Mesendoderm (in vitro differentiated cells): Measurements from ENCODE around the gene PPP1R2B.
"Not testable (repeated sequence)": the region's sequence is repeated elsewhere in the genome, so short reads cannot be mapped to it uniquely, and the experiment has no call there.

Experiments
- DNase-seq: peaks from one replicate; pipeline ENCODE4 v3.0.0; 2013
- H2AK5ac ChIP-seq: 2 replicates; pipeline ENCODE4 v1.6.1; 2013; ENCODE audit warnings: low read length, inconsistent platforms
- H2BK120ac ChIP-seq: 2 replicates; pipeline ENCODE4 v1.6.1; 2013; ENCODE audit warnings: low read depth, mild to moderate bottlenecking, low read length, moderate library complexity, mixed read lengths
- H2BK15ac ChIP-seq: replicated peaks from 2 replicates; pipeline ENCODE4 v1.6.1; 2013; ENCODE audit warnings: low read depth, mild to moderate bottlenecking, moderate library complexity
- H2BK5ac ChIP-seq: 2 replicates; pipeline ENCODE4 v1.6.1; 2013; ENCODE audit warnings: low read length, inconsistent platforms
- H3K18ac ChIP-seq: 2 replicates; pipeline ENCODE4 v1.6.1; 2013; ENCODE audit warnings: mild to moderate bottlenecking, low read length, mixed read lengths
- H3K23ac ChIP-seq: one replicate; pipeline ENCODE4 v1.6.1; 2013; ENCODE audit warnings: low read length
- H3K27ac ChIP-seq: 2 replicates; pipeline ENCODE4 v1.5.1; 2013; ENCODE audit warnings: low read depth, mild to moderate bottlenecking, inconsistent platforms, low read length, moderate library complexity
- H3K27me3 ChIP-seq: 2 replicates; pipeline ENCODE4 v1.6.1; 2013; ENCODE audit warnings: low read length, control low read depth, mild to moderate bottlenecking, inconsistent platforms; ENCODE audit not compliant: insufficient read depth, poor library complexity
- H3K36me3 ChIP-seq: 2 replicates; pipeline ENCODE4 v1.6.1; 2013; ENCODE audit warnings: low read length, inconsistent platforms; ENCODE audit not compliant: control insufficient read depth, insufficient read depth
- H3K4ac ChIP-seq: one replicate; pipeline ENCODE4 v1.6.1; 2013; ENCODE audit warnings: low read depth, mild to moderate bottlenecking, low read length, moderate library complexity
- H3K4me1 ChIP-seq: 2 replicates; pipeline ENCODE4 v1.6.1; 2013; ENCODE audit warnings: low read depth, low read length, inconsistent platforms; ENCODE audit not compliant: control insufficient read depth
- H3K4me2 ChIP-seq: 2 replicates; pipeline ENCODE4 v1.6.1; 2013; ENCODE audit warnings: low read length
- H3K4me3 ChIP-seq: 2 replicates; pipeline ENCODE4 v1.5.1; 2013; ENCODE audit warnings: mild to moderate bottlenecking, low read length
- H3K56ac ChIP-seq: one replicate; pipeline ENCODE4 v1.6.1; 2013; ENCODE audit warnings: low read length
- H3K79me1 ChIP-seq: 2 replicates; pipeline ENCODE4 v1.6.1; 2013; ENCODE audit warnings: low read length, inconsistent platforms
- H3K79me2 ChIP-seq: 2 replicates; pipeline ENCODE4 v1.6.1; 2013; ENCODE audit warnings: mild to moderate bottlenecking, low read length; ENCODE audit not compliant: control insufficient read depth, insufficient read depth
- H3K9ac ChIP-seq: 2 replicates; pipeline ENCODE4 v1.6.1; 2013; ENCODE audit warnings: low read length, inconsistent platforms
- H4K5ac ChIP-seq: one replicate; pipeline ENCODE4 v1.6.1; 2013; ENCODE audit warnings: low read length
- H4K8ac ChIP-seq: one replicate; pipeline ENCODE4 v1.6.1; 2013; ENCODE audit warnings: low read depth, mild to moderate bottlenecking, control low read depth, low read length, moderate library complexity
- WGBS: extraction: QIAGEN DNeasy Blood & Tissue Kit; methylation state at CpG from one replicate; pipeline ENCODE4 v1.1.7; 2013; ENCODE audit warnings: low lambda C conversion rate, missing lambda C conversion rate; ENCODE audit not compliant: insufficient coverage; ENCODE audit errors: extremely low coverage; 5-methylcytosine and 5-hydroxymethylcytosine counted together

Gene PPP1R2B

DNA sequence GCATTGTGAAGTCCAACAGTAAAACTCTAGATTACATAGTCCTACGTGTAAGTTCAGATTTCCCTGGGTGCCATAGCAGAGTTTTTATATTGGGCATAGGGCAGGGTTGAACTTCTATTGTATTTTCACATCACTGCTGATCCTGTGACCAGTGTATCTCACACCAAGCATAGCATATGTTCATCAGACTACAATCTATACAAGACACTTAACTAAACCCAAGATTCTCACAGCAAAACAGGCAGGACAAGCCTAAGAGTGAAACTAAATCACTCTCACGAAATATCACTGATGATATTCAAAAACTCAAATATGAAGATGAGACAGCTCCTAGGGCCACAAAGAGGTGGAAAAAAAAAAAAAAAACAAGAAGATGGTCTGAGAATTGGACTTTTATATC is 3.2 kb upstream of the PPP1R2B start:
- H3K36me3 ChIP-seq = no peaks in the 10 kb centered on the region
- H4K8ac ChIP-seq = no peak overlapping the region
- no peak overlapping the region for H3K9ac ChIP-seq
- no peak overlapping the region for H3K4me2 ChIP-seq
- DNase-seq = no peak
- no peak overlapping the region for H3K18ac ChIP-seq
- H4K5ac ChIP-seq = no peak overlapping the region
- no peak overlapping the region for H3K56ac ChIP-seq
- WGBS = no CpG with 5 or more reads among the region's 2 CpGs
- no peaks in the 10 kb centered on the region for H3K79me2 ChIP-seq
- no peaks in the 10 kb centered on the region for H3K79me1 ChIP-seq
- no peak overlapping the region for H3K4ac ChIP-seq
- H2BK120ac ChIP-seq = no peak overlapping the region
- H3K27ac ChIP-seq = no peak overlapping the region
- H2AK5ac ChIP-seq = no peak overlapping the region
- H3K27me3 ChIP-seq = no peaks in the 10 kb centered on the region
- H2BK5ac ChIP-seq = no peak overlapping the region
- H2BK15ac ChIP-seq = no peak overlapping the region
- no peak overlapping the region for H3K23ac ChIP-seq
- H3K4me1 ChIP-seq = no peaks in the 10 kb centered on the region
- H3K4me3 ChIP-seq = no peak overlapping the region

DNA sequence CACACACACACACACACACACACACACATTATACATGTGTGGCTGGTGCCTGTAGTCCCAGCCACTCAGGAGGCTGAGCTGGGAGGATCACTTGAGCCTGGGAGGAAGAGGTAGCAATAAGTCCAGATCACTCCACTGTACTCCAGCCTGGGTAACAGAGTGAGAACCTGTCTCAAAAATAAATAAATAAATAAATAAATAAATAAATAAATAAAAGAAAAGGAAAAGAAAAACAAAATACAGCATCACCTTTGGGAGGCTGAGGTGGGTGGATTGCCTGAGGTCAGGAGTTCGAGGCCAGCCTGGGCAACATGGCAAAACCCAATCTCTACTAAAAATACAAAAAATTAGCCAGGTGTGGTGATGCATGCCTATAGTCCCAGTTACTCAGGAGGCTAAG is 1.6 kb upstream of the PPP1R2B start:
- H3K9ac ChIP-seq, H3K79me2 ChIP-seq, H3K4ac ChIP-seq, H3K27me3 ChIP-seq, H3K56ac ChIP-seq, H3K4me2 ChIP-seq, H3K4me1 ChIP-seq, H3K4me3 ChIP-seq, H3K27ac ChIP-seq, H3K79me1 ChIP-seq, H2BK15ac ChIP-seq, DNase-seq, H2BK120ac ChIP-seq, H3K36me3 ChIP-seq, H4K8ac ChIP-seq, H3K18ac ChIP-seq, H4K5ac ChIP-seq, H3K23ac ChIP-seq, H2BK5ac ChIP-seq, H2AK5ac ChIP-seq: not testable (repeated sequence)
- WGBS = no CpG with 5 or more reads among the region's 1 CpG

GRCh38 chr5:156851880-156852279 is 1.8 kb downstream of the PPP1R2B start:
- no peak overlapping the region for H3K23ac ChIP-seq
- WGBS = 72% methylated on average over 2 of the region's 3 CpGs

DNA sequence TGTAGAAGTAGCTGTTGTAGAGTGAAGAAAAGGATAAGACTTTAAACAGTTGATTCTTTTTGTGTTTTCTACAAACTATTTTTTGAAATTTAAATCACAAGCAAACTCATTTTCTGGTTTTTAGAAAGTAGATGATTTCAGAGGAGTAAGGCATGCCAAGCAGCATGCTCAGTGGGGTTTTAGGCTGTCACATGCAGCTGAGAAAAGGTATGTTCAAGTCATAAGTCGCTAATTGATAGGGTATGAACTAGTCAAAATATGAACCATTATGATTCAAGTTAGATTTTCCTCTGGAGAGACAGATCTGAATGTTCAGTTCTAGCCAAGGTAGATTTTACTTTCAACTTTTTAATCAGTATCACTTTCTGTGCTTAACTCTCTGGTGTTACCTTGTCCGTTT is 3.0 kb downstream of the PPP1R2B start:
- no CpG with 5 or more reads among the region's 2 CpGs for WGBS
- H2BK120ac ChIP-seq = not testable (repeated sequence)

More at GRCh38 chr5:156851880-156852279, 1.8 kb downstream of the PPP1R2B start:
- H3K4me2 ChIP-seq = no peak overlapping the region
- H3K18ac ChIP-seq = no peak overlapping the region
- no peak overlapping the region for H3K27ac ChIP-seq
- H2AK5ac ChIP-seq = no peak overlapping the region
- no peak overlapping the region for H3K4me3 ChIP-seq
- H3K4me1 ChIP-seq = no peaks in the 10 kb centered on the region
- no peaks in the 10 kb centered on the region for H3K79me2 ChIP-seq
- no peak for DNase-seq
- no peak overlapping the region for H3K4ac ChIP-seq
- no peak overlapping the region for H3K56ac ChIP-seq
- H3K9ac ChIP-seq = no peak overlapping the region
- H2BK15ac ChIP-seq = no peak overlapping the region
- H3K27me3 ChIP-seq = no peaks in the 10 kb centered on the region
- H3K79me1 ChIP-seq = no peaks in the 10 kb centered on the region
- H3K36me3 ChIP-seq = no peaks in the 10 kb centered on the region
- no peak overlapping the region for H2BK5ac ChIP-seq
- H4K5ac ChIP-seq = no peak overlapping the region
- H4K8ac ChIP-seq = no peak overlapping the region
- H2BK120ac ChIP-seq = no peak overlapping the region

DNA sequence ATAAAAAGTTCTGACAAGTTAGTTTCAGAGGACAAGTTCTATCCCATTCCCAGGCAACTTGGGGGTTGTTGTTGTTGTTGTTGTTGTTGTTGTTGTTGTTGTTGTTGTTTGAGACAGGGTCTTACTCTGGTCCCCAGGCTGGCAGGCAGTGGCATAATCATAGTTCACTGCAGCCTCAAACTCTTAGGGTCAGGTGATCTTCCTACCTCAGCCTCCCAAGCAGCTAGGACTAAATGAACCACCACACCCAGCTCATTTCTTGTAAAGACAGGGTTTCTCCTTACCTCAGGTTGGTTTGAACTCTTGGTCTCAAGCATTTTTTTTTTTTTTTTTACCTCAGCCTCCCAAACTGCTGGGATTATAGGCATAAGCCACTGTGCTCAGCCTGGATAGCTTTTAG is 15.3 kb downstream of the PPP1R2B start:
- H3K56ac ChIP-seq = no peak overlapping the region
- H4K8ac ChIP-seq = no peak overlapping the region
- no peak overlapping the region for H3K4me2 ChIP-seq
- H3K4me3 ChIP-seq = no peak overlapping the region
- no peaks in the 10 kb centered on the region for H3K36me3 ChIP-seq
- no peak overlapping the region for H4K5ac ChIP-seq
- no peak overlapping the region for H2BK15ac ChIP-seq
- H3K23ac ChIP-seq = no peak overlapping the region
- H3K79me1 ChIP-seq = no peaks in the 10 kb centered on the region
- no peak for DNase-seq
- no peaks in the 10 kb centered on the region for H3K79me2 ChIP-seq
- H3K9ac ChIP-seq = no peak overlapping the region
- H2AK5ac ChIP-seq = no peak overlapping the region
- no peaks in the 10 kb centered on the region for H3K27me3 ChIP-seq
- H2BK5ac ChIP-seq = no peak overlapping the region
- H2BK120ac ChIP-seq = no peak overlapping the region
- H3K4ac ChIP-seq = no peak overlapping the region
- H3K18ac ChIP-seq = no peak overlapping the region
- H3K27ac ChIP-seq = no peak overlapping the region
- no peaks in the 10 kb centered on the region for H3K4me1 ChIP-seq

More for the DNA sequence above, 3.0 kb downstream of the PPP1R2B start:
- H3K79me1 ChIP-seq, H3K79me2 ChIP-seq, H3K4me2 ChIP-seq, H2AK5ac ChIP-seq, H3K56ac ChIP-seq, H3K18ac ChIP-seq, H2BK5ac ChIP-seq, H3K9ac ChIP-seq, H3K36me3 ChIP-seq, H3K23ac ChIP-seq, H3K4me3 ChIP-seq, H3K4me1 ChIP-seq, H3K4ac ChIP-seq, H4K8ac ChIP-seq, H3K27ac ChIP-seq, H2BK15ac ChIP-seq, DNase-seq, H4K5ac ChIP-seq, H3K27me3 ChIP-seq: not testable (repeated sequence)

- Histone ChIP-seq H3K79me1 (no peaks in the 10 kb centered on the region), H3K4me1 (no peaks in the 10 kb centered on the region), H3K9ac (no peak overlapping the region), H3K79me2 (no peaks in the 10 kb centered on the region), H2BK15ac (no peak overlapping the region), H2BK120ac (no peak overlapping the region), H3K23ac (no peak overlapping the region), H3K4me3 (no peak overlapping the region), H3K56ac (no peak overlapping the region), H3K27ac (no peak overlapping the region), H3K18ac (peak overlapping the region; percentile 39), H4K8ac (no peak overlapping the region), H2AK5ac (no peak overlapping the region), H4K5ac (no peak overlapping the region), H3K36me3 (no peaks in the 10 kb centered on the region), H3K4me2 (no peak overlapping the region), H3K4ac (no peak overlapping the region), H2BK5ac (no peak overlapping the region), H3K27me3 (no peaks in the 10 kb centered on the region)
- DNase-seq = no peak
- WGBS = no CpG with 5 or more reads among the region's 1 CpG
Observed at GRCh38 chr5:156870498-156870839, 20.4 kb downstream of the PPP1R2B start.
